Natural killer cell treated with Interleukin-12 subunit alpha and Interleukin-12 subunit beta and Interleukin-15 and Interleukin-18, amount 100 ng/mL, for 72 hours (primary cell): ENCODE measurements around the gene C13orf46. TPM values are rescaled to one million over a fixed set of nuclear protein-coding genes. Genes with fewer than 3 reads are reported as not detected.

Experiments
- ATAC-seq, 2 donors: fragments of 150-1000 bp; cut with Tn5 transposase in 1 of 2; sonication (Bioruptor Pico), chemical (Tn5 transposase) in 1 of 2; 2 replicates each; pipeline ENCODE4 v1.10.0; 2021
- DNase-seq: peaks from one replicate; pipeline ENCODE4 v3.0.0; 2022; ENCODE audit warnings: low spot score
- H3K27ac Mint-ChIP-seq, 2 donors: 1 replicate in 1 of 2; 2 replicates in 1 of 2; pipeline ENCODE4 v1.8.0; 2022; ENCODE audit warnings: mixed read lengths in 2 of 2, mild to moderate bottlenecking in 1 of 2, moderate library complexity in 1 of 2
- H3K27me3 Mint-ChIP-seq, 2 donors: 1 replicate in 1 of 2; 2 replicates in 1 of 2; pipeline ENCODE4 v1.8.0; 2022; ENCODE audit warnings: mixed read lengths in 2 of 2
- H3K36me3 Mint-ChIP-seq: one replicate; pipeline ENCODE4 v1.8.0; 2022; ENCODE audit warnings: mixed read lengths
- H3K4me1 Mint-ChIP-seq, 2 donors: 1 replicate in 1 of 2; 2 replicates in 1 of 2; pipeline ENCODE4 v1.8.0; 2022; ENCODE audit warnings: low read depth in 2 of 2, mixed read lengths in 2 of 2, mild to moderate bottlenecking in 1 of 2
- H3K4me3 Mint-ChIP-seq: one replicate; pipeline ENCODE4 v1.8.0; 2022; ENCODE audit warnings: mixed read lengths
- H3K9me3 Mint-ChIP-seq: 2 replicates; pipeline ENCODE4 v1.8.0; 2022; ENCODE audit warnings: mixed read lengths
- total RNA-seq, 2 donors: library from RNA; stranded (reverse); gene quantifications; one replicate each; pipeline ENCODE4 v1.2.3, GENCODE V29; 2022

Gene C13orf46
- total RNA-seq, 2 donors from 2014 or later, result 0.64 to 1.4 TPM

- Mint-ChIP-seq H3K9me3 (no peaks in the 10 kb centered on the region), H3K36me3 (peaks cover 6% of the 10 kb centered on the region), H3K27me3 (no peaks in the 10 kb centered on the region), H3K4me3 (no peak overlapping the region), H3K27ac (no peak overlapping the region), H3K4me1 (peaks cover 0 to 4% of the 10 kb centered on the region in 2 donors)
- DNase-seq (peak; percentile 25), ATAC-seq (no peak)
These were observed 4.1 kb upstream of the C13orf46 start for GRCh38 chr13:113977976-113978375.

DNA sequence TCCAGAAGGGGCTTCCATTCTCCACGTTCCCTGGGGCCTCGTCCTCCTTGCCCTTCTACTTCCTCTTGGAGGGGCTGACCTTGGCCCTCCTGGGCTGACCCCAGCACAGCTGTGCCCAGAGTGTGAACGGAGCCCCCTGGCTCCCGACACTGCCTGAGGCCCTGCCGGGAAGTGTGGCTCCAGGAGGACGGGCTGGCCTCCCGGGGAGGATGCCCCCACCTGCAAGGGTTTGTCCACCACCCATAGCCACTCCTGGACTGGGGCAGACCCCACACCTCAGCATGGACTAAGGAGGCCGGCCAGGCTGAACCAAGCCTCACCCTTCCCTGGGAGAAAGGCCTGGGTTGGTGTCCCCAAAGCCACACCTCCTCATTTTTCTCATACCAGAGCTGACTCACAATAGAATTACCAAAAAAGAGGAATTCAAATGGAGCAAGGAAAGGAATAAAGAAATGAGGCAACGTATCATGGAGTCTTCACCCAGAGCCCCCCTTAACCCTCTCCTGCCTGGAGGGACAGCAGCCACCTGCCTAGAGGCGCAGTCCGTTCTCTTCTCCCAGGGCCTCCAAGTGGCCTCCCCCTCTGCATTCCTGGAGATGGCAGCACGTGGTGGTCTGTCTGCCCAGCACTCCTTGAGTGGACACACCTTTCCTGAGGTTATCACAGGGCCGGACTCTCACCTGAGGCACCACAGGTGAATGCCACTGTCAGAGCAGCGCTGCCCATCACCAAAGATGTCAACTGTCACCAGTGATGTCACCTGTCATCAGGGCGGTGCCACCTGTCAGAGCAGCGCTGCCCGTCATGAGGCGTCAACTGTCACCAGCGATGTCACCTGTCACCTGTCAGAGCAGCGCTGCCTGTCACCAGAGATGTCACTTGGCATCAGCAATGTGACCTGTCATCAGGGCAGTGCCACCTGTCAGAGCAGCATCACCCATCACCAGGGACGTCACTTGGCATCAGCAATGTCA, 3.1 kb upstream of the C13orf46 start:
- Mint-ChIP-seq H3K27ac (no peak overlapping the region), H3K4me1 (peaks cover 0 to 4% of the 10 kb centered on the region in 2 donors), H3K9me3 (no peaks in the 10 kb centered on the region), H3K4me3 (no peak overlapping the region), H3K27me3 (no peaks in the 10 kb centered on the region), H3K36me3 (peaks cover 6% of the 10 kb centered on the region)
- ATAC-seq, result no peak
- peak; percentile 54 for DNase-seq

DNA sequence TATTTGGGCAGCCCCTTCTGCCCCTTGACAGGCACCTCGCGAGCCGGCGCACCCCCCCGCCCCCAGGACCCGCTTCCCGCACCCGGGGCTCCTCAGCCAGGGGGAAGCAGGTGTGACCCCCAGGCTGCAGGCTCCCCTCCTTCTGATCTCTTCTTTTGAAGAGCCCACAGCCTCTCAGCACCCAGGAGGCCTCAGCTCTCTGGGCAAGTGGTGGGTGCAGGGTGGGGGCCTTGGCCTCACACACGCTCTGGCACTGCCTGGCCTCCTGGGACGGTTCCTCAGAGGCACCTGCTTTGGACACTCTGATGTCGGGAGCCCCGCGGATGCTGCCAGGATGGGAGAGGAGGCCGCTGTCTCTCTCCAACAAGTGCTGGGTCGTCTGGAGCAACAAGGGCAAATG, 1.5 kb upstream of the C13orf46 start:
- Mint-ChIP-seq H3K9me3 (no peaks in the 10 kb centered on the region), H3K4me3 (no peak overlapping the region), H3K27me3 (no peaks in the 10 kb centered on the region), H3K27ac (peak overlapping the region in 1 of 2 donors; percentile 66), H3K4me1 (peaks cover 0 to 2% of the 10 kb centered on the region in 2 donors), H3K36me3 (peaks cover 4% of the 10 kb centered on the region)
- ATAC-seq, result no peak
- DNase-seq, result no peak

DNA sequence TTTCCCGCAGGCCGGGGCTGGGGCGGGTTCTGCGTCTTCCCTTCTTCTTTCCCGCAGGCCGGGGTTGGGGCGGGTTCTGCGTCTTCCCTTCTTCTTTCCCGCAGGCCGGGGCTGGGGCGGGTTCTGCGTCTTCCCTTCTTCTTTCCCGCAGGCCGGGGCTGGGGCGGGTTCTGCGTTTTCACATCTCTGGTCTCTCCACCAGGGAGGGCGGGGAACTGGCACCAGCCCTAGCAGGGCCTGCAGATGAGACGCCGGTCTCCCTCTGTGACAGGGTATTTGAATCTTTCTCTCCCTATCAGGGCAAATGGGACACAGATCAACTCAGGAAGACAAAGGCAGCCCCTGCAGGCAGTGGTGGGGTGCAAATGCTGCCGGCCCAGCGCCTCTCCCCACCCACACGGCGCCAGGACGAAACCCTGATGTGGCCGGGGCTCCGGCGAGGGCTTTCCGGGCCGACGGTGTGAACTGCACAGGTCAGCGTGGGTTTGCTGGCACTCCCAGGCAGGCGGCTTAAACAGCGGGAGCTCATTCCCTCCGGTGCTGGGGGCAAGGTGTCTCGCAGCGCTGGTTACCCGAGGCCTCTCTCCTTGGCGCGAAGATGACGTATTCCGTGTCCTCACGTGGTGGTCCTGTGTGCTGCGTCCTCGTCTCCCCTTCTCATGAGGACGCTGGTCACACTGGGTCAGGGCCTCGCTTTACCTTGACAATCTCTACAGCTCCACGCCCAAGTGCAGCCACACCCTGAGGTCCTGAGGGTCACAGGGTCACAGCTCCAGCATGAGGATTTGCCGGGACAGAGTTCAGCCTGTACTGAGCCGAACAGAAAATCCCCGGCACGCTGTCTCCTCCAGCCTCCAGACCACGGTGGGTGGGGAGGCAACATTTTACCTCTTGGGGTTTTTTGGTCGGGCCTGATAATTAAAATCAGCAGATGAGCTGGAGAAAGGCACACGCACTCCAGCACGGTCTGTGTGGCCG, 717 bp upstream of the C13orf46 start:
- no peaks in the 10 kb centered on the region for H3K9me3 Mint-ChIP-seq
- H3K36me3 Mint-ChIP-seq, result no peaks in the 10 kb centered on the region
- H3K4me1 Mint-ChIP-seq, result no peaks in the 10 kb centered on the region
- ATAC-seq, result no peak
- H3K27me3 Mint-ChIP-seq, result no peaks in the 10 kb centered on the region
- no peak overlapping the region for H3K4me3 Mint-ChIP-seq
- DNase-seq, result peak; percentile 20
- H3K27ac Mint-ChIP-seq, result no peak overlapping the region

DNA sequence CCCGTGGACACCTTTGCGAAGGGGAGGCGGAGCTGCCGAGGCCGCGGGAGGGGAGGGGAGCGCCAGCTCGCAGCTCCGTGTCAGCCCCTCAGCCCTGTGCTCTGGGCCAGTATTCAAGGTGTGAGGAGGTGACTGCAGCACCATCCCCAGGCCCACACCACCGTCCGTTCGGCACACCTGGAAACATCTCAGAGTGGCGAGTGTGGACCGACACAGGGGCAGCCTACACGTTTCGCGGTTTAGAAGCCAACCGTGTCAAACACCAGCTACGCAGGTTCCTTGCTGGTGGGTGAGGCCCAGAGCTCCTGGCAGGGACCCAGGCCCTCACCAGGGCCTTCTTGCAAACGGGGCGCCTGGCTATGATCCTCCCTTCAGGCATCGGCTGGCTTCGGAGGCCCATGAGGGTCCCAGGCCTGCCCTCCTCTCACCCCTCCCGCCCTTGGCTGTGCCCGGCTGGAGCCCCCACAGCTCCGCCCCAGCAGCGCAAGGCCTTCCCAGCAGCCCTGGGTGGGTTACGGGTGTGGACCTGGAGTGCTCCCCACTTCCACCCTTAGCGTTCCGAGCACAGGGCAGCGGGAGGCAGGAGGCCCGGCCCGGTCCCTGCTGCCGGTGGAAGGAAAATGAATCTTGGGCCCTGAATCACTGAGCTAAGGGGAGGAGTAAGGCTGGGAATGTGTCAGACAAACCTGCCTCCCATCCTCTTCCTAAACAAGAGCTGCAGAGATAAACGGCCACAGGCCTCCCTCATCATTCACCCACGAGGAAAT, 1.2 kb downstream of the C13orf46 start:
- H3K36me3 Mint-ChIP-seq, result no peaks in the 10 kb centered on the region
- H3K4me3 Mint-ChIP-seq, result no peak overlapping the region
- H3K4me1 Mint-ChIP-seq, result no peaks in the 10 kb centered on the region
- no peak overlapping the region for H3K27ac Mint-ChIP-seq
- DNase-seq, result peak; percentile 22
- no peak for ATAC-seq
- H3K27me3 Mint-ChIP-seq, result no peaks in the 10 kb centered on the region
- no peaks in the 10 kb centered on the region for H3K9me3 Mint-ChIP-seq

DNA sequence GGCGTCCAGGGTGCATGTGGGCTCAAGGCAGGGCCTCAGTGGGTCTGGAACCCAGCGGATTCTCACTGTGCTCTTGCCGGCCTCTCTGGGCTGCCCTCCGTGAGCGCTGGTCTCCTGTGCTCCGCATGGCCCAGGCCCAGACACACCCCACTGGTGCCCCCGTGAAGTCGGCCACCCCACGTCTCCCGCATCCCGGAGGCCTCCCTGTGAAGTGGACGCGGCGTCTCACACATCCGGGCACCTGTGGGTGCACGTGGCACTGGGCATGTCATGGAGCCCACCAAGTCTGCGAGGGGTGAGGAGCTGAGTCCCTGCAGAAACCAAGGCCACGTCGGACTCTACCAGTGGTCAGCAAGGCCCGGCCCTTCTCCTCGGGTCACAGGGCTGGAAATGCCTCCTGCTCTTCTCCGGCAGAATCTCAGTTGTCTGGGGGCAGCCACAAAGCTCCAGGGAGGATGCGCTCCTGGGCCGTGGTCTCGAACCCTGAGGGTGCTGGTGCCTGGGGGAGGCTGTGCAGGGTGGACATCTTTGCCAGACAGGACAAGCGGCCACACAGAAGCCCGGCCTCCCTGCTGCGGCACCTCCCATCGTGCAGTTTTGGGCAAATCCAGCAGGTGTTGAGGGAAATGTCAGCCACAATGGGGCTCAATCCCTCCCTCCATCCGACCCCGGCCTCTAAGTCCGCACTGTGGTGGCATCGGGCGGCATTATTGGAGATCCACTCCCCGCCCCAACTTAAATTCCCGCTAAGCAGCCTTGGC, 2.2 kb downstream of the C13orf46 start:
- no peaks in the 10 kb centered on the region for H3K9me3 Mint-ChIP-seq
- DNase-seq (peak; percentile 52), ATAC-seq (no peak)
- no peaks in the 10 kb centered on the region for H3K4me1 Mint-ChIP-seq
- H3K36me3 Mint-ChIP-seq, result no peaks in the 10 kb centered on the region
- H3K27ac Mint-ChIP-seq, result no peak overlapping the region
- no peak overlapping the region for H3K4me3 Mint-ChIP-seq
- no peaks in the 10 kb centered on the region for H3K27me3 Mint-ChIP-seq

GRCh38 chr13:113970810-113971470, 2.9 kb downstream of the C13orf46 start:
- DNase-seq (peak; percentile 53), ATAC-seq (no peak)
- no peaks in the 10 kb centered on the region for H3K9me3 Mint-ChIP-seq
- H3K27me3 Mint-ChIP-seq, result no peaks in the 10 kb centered on the region
- H3K4me3 Mint-ChIP-seq, result no peak overlapping the region
- H3K36me3 Mint-ChIP-seq, result no peaks in the 10 kb centered on the region
- H3K4me1 Mint-ChIP-seq, result no peaks in the 10 kb centered on the region
- H3K27ac Mint-ChIP-seq, result no peak overlapping the region

DNA sequence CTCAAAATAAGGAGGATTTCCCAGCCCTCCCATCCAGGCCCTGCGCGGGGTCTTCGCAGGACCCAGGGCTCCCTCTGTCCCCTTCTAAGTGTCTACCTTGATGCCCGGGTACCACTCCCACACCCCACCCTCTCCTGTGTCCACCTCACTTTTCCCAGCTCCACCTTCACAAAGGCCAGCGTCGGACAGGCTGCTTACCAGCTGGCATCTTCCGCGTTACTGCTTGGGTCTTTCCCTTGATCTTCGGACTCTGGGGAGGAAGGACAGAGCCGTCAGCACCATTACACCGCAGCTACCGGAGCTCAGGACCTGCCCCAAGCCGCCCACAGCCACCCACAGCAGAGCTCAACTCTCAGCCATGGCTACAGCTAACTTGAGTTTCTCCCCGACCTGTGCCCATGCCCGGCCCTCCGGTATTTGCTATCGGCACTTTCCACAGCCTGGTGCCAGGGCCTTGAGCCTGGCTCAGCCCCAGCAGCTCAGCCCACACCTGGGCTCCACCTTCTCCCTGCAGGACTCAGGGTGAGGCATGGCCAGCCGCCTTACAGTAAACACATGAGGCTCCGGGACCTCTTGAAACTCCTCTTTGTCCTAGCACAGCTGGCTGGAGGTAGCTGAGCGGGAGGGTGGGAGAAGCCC, 3.8 kb downstream of the C13orf46 start:
- no peaks in the 10 kb centered on the region for H3K36me3 Mint-ChIP-seq
- no peaks in the 10 kb centered on the region for H3K9me3 Mint-ChIP-seq
- H3K4me3 Mint-ChIP-seq, result no peak overlapping the region
- DNase-seq (peak; percentile 46), ATAC-seq (no peak)
- H3K27ac Mint-ChIP-seq, result no peak overlapping the region
- no peaks in the 10 kb centered on the region for H3K4me1 Mint-ChIP-seq
- H3K27me3 Mint-ChIP-seq, result no peaks in the 10 kb centered on the region

GRCh38 chr13:113969311-113969972, 4.4 kb downstream of the C13orf46 start:
- H3K9me3 Mint-ChIP-seq, result no peaks in the 10 kb centered on the region
- H3K27me3 Mint-ChIP-seq, result no peaks in the 10 kb centered on the region
- no peaks in the 10 kb centered on the region for H3K36me3 Mint-ChIP-seq
- H3K27ac Mint-ChIP-seq, result no peak overlapping the region
- peak; percentile 54 for DNase-seq
- no peaks in the 10 kb centered on the region for H3K4me1 Mint-ChIP-seq
- ATAC-seq, result no peak
- H3K4me3 Mint-ChIP-seq, result no peak overlapping the region

- H3K4me1 Mint-ChIP-seq, result no peaks in the 10 kb centered on the region
- no peak for ATAC-seq
- no peaks in the 10 kb centered on the region for H3K9me3 Mint-ChIP-seq
These were observed 5.2 kb downstream of the C13orf46 start for GRCh38 chr13:113968463-113969310.

More at GRCh38 chr13:113968463-113969310, 5.2 kb downstream of the C13orf46 start:
- no peak overlapping the region for H3K27ac Mint-ChIP-seq
- no peaks in the 10 kb centered on the region for H3K36me3 Mint-ChIP-seq
- peak; percentile 54 for DNase-seq
- no peak overlapping the region for H3K4me3 Mint-ChIP-seq
- H3K27me3 Mint-ChIP-seq, result no peaks in the 10 kb centered on the region
